ENCODE results near the gene PTBP1.
"Not testable (repeated sequence)": the region's sequence is repeated elsewhere in the genome, so short reads cannot be mapped to it uniquely, and the experiment has no call there.

The PTBP1 gene

GRCh38 chr19:853014-853585 lies 55.8 kb downstream of the PTBP1 start:
- Histone ChIP-seq H3K27ac (ENCODE audit: low read depth, low read length, poor library complexity, severe bottlenecking) (no peak overlapping the region), H3K4me3 (ENCODE audit: low read depth, low read length, poor library complexity, severe bottlenecking) (no peak overlapping the region), H3K9me3 (ENCODE audit: low read length) (no peaks in the 10 kb centered on the region), H3K4me1 (ENCODE audit: insufficient read depth, low read length, severe bottlenecking) (no peaks in the 10 kb centered on the region), H3K9me2 (ENCODE audit: low read depth, low read length) (no peaks in the 10 kb centered on the region), H3K79me2 (ENCODE audit: insufficient read depth, low read length) (no peaks in the 10 kb centered on the region), H3K9ac (ENCODE audit: low read length) (no peak overlapping the region), H2AFZ (ENCODE audit: low read length) (no peak overlapping the region), H3K36me3 (ENCODE audit: insufficient read depth, low read length) (no peaks in the 10 kb centered on the region), H3F3A (ENCODE audit: insufficient read depth, low read length) (no peaks in the 10 kb centered on the region), H3K27me3 (ENCODE audit: insufficient read depth, low read length) (no peaks in the 10 kb centered on the region; the same call in 1 of the 2 replicates), H4K20me1 (ENCODE audit: insufficient read depth, low read length) (no peaks in the 10 kb centered on the region), H3K4me2 (ENCODE audit: low read length) (no peak overlapping the region)
- TF ChIP-seq EZH2 (IDR thresholded peaks at IDR 0.05; ENCODE audit: borderline replicate concordance, low read length) (no peak), CTCF (IDR thresholded peaks at IDR 0.05; ENCODE audit: low read length) (no peak)

DNA sequence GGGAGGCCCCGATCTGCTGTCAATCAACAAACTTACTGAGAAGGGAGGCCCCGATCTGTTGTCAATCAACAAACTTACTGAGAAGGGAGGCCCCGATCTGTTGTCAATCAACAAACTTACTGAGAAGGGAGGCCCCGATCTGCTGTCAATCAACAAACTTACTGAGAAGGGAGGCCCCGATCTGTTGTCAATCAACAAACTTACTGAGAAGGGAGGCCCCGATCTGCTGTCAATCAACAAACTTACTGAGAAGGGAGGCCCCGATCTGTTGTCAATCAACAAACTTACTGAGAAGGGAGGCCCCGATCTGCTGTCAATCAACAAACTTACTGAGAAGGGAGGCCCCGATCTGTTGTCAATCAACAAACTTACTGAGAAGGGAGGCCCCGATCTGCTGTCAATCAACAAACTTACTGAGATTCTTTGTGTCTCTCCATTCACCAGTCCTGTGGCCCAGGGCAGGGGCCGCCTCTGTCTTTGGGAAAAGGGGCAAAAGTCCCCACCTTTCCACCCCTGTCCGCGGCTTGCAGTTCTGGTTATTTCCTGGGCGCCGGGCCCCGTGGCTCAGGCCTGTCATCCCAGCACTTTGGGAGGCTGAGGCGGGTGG lies 56.5 kb downstream of the PTBP1 start:
- not testable (repeated sequence) for H3K4me3 ChIP-seq (ENCODE audit: low read depth, low read length, poor library complexity, severe bottlenecking); H3K27me3 ChIP-seq (ENCODE audit: insufficient read depth, low read length); H4K20me1 ChIP-seq (ENCODE audit: insufficient read depth, low read length); H3K9ac ChIP-seq (ENCODE audit: low read length); H3K79me2 ChIP-seq (ENCODE audit: insufficient read depth, low read length); H3K27ac ChIP-seq (ENCODE audit: low read depth, low read length, poor library complexity, severe bottlenecking); H3K4me2 ChIP-seq (ENCODE audit: low read length); H3F3A ChIP-seq (ENCODE audit: insufficient read depth, low read length); H2AFZ ChIP-seq (ENCODE audit: low read length); H3K4me1 ChIP-seq (ENCODE audit: insufficient read depth, low read length, severe bottlenecking); H3K36me3 ChIP-seq (ENCODE audit: insufficient read depth, low read length); H3K9me3 ChIP-seq (ENCODE audit: low read length); H3K9me2 ChIP-seq (ENCODE audit: low read depth, low read length)

DNA sequence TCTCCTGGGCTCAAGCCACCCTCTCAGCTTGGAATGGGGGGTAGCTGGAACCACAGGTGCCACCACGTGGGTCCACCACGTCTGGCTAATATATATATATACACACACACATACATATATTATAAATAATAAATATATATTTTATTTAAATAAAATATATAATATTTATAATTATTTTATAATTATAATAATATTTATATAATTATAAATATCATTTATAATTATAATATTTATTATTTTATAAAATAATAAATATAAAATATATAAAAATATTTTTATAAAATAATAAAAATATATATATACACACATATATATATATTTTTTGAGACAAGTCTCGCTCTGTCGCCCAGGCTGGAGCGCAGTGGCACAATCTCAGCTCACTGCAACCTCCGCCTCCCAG lies 57.3 kb downstream of the PTBP1 start:
- Histone ChIP-seq H3K4me2 (ENCODE audit: low read length) (no peak overlapping the region), H3F3A (ENCODE audit: insufficient read depth, low read length) (no peaks in the 10 kb centered on the region), H3K9me2 (ENCODE audit: low read depth, low read length) (no peaks in the 10 kb centered on the region), H3K9ac (ENCODE audit: low read length) (no peak overlapping the region), H3K36me3 (ENCODE audit: insufficient read depth, low read length) (no peaks in the 10 kb centered on the region), H4K20me1 (ENCODE audit: insufficient read depth, low read length) (no peaks in the 10 kb centered on the region), H3K27me3 (ENCODE audit: insufficient read depth, low read length) (no peaks in the 10 kb centered on the region; the same call in 1 of the 2 replicates), H2AFZ (ENCODE audit: low read length) (no peak overlapping the region), H3K79me2 (ENCODE audit: insufficient read depth, low read length) (no peaks in the 10 kb centered on the region), H3K4me3 (ENCODE audit: low read depth, low read length, poor library complexity, severe bottlenecking) (no peak overlapping the region), H3K9me3 (ENCODE audit: low read length) (no peaks in the 10 kb centered on the region), H3K27ac (ENCODE audit: low read depth, low read length, poor library complexity, severe bottlenecking) (no peak overlapping the region), H3K4me1 (ENCODE audit: insufficient read depth, low read length, severe bottlenecking) (no peaks in the 10 kb centered on the region)
- TF ChIP-seq CTCF (IDR thresholded peaks at IDR 0.05; ENCODE audit: low read length), result no peak
- no peak for TF ChIP-seq EZH2 (IDR thresholded peaks at IDR 0.05; ENCODE audit: borderline replicate concordance, low read length)

DNA sequence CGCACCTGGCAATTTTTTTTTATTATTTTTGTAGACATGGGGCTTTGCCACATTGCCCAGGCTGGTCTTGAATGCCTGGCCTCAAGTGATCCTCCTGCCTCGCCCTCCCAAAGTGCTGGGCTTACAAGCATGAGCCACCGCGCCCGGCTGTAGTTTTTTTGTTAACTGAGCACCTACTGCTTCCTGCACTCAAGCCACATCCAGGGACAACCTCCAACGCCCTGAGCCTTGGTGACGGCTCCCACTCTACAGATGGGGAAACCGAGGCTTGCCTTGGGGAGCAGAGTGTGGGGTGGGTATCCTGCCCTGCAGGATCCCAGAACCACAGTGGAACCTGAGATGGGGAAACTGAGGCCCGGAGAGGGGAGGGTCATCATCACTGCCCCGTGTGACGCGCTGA lies 57.9 kb downstream of the PTBP1 start:
- no peaks in the 10 kb centered on the region for H3K36me3 ChIP-seq (ENCODE audit: insufficient read depth, low read length)
- H3K79me2 ChIP-seq (ENCODE audit: insufficient read depth, low read length), result no peaks in the 10 kb centered on the region
- no peak overlapping the region for H3K4me2 ChIP-seq (ENCODE audit: low read length)
- no peaks in the 10 kb centered on the region; the same call in 1 of the 2 replicates for H3K27me3 ChIP-seq (ENCODE audit: insufficient read depth, low read length)
- no peak overlapping the region for H3K27ac ChIP-seq (ENCODE audit: low read depth, low read length, poor library complexity, severe bottlenecking)
- H2AFZ ChIP-seq (ENCODE audit: low read length), result no peak overlapping the region
- H4K20me1 ChIP-seq (ENCODE audit: insufficient read depth, low read length), result no peaks in the 10 kb centered on the region
- H3K9me3 ChIP-seq (ENCODE audit: low read length), result no peaks in the 10 kb centered on the region
- H3K9ac ChIP-seq (ENCODE audit: low read length), result no peak overlapping the region
- H3K9me2 ChIP-seq (ENCODE audit: low read depth, low read length), result no peaks in the 10 kb centered on the region
- no peaks in the 10 kb centered on the region for H3K4me1 ChIP-seq (ENCODE audit: insufficient read depth, low read length, severe bottlenecking)
- TF ChIP-seq EZH2 (IDR thresholded peaks at IDR 0.05; ENCODE audit: borderline replicate concordance, low read length) (no peak), CTCF (IDR thresholded peaks at IDR 0.05; ENCODE audit: low read length) (no peak)
- no peaks in the 10 kb centered on the region for H3F3A ChIP-seq (ENCODE audit: insufficient read depth, low read length)
- H3K4me3 ChIP-seq (ENCODE audit: low read depth, low read length, poor library complexity, severe bottlenecking), result no peak overlapping the region
